ENCODE results near the gene CASTOR2. TPM values are rescaled to one million over a fixed set of nuclear protein-coding genes. Genes with fewer than 3 reads are reported as not detected.

The CASTOR2 gene
- total and polyA plus RNA-seq, 2 of the 8 experiments (the other 6 are each of a cell fraction or from before 2014, with no cell fraction given) = 12.1 to 47.8 TPM

- no peak for TF ChIP-seq SIN3A (conservative IDR thresholded peaks at IDR 0.05 in 1 of 2, IDR thresholded peaks at IDR 0.05 in 1 of 2; ENCODE audit: low read depth in 1 of 2, low read length in 2 of 2)
- TF ChIP-seq GTF2F1 (IDR thresholded peaks at IDR 0.05; ENCODE audit: borderline replicate concordance, low read depth, low read length) = no peak
- TF ChIP-seq CHD7 (IDR thresholded peaks at IDR 0.05; ENCODE audit: insufficient replicate concordance, low read length) = no peak
- TF ChIP-seq HDAC2 (IDR thresholded peaks at IDR 0.05; ENCODE audit: borderline replicate concordance in 1 of 2, low read depth in 2 of 2, low read length in 2 of 2) = no peak
- TF ChIP-seq KDM4A (IDR thresholded peaks at IDR 0.05; ENCODE audit: low read depth, low read length, severe bottlenecking) = no peak
- TF ChIP-seq RXRA (IDR thresholded peaks at IDR 0.05; ENCODE audit: insufficient read depth, low read depth, low read length) = no peak
- TF ChIP-seq KDM5A (IDR thresholded peaks at IDR 0.05; ENCODE audit: low read length) = no peak
- TF ChIP-seq CHD1 (IDR thresholded peaks at IDR 0.05; ENCODE audit: low read depth, low read length) = no peak
- no peak for TF ChIP-seq SP2 (IDR thresholded peaks at IDR 0.05; ENCODE audit: low read length)
Observed at GRCh38 chr7:75048435-75049379, 84.2 kb downstream of the CASTOR2 start (continued).
